Mononuclear cell (primary cell): ENCODE measurements around the gene NADSYN1. TPM values are rescaled to one million over a fixed set of nuclear protein-coding genes. Genes with fewer than 3 reads are reported as not detected.

Experiments used
- H3K27me3 ChIP-seq: 2 replicates; pipeline ENCODE4 v1.6.0; 2011; ENCODE audit warnings: low read length, control low read depth; ENCODE audit not compliant: insufficient read depth
- H3K4me1 ChIP-seq: 2 replicates; pipeline ENCODE4 v1.5.1; 2011; ENCODE audit warnings: mild to moderate bottlenecking, low read length, control low read depth; ENCODE audit not compliant: insufficient read depth
- H3K4me3 ChIP-seq: 2 replicates; pipeline ENCODE4 v1.5.1; 2011; ENCODE audit warnings: mild to moderate bottlenecking, low read length, moderate library complexity
- H3K9me3 ChIP-seq: 2 replicates; pipeline ENCODE4 v1.5.1; 2011; ENCODE audit warnings: low read depth, mild to moderate bottlenecking, control low read depth, low read length
- total RNA-seq: library from RNA; depleted of rRNA; stranded (reverse); fragments of >200 nt; gene quantifications from one replicate; pipeline ENCODE4 v1.2.3, GENCODE V29; 2012

NADSYN1 gene
- total RNA-seq, 1 donor = 79.4 TPM

DNA sequence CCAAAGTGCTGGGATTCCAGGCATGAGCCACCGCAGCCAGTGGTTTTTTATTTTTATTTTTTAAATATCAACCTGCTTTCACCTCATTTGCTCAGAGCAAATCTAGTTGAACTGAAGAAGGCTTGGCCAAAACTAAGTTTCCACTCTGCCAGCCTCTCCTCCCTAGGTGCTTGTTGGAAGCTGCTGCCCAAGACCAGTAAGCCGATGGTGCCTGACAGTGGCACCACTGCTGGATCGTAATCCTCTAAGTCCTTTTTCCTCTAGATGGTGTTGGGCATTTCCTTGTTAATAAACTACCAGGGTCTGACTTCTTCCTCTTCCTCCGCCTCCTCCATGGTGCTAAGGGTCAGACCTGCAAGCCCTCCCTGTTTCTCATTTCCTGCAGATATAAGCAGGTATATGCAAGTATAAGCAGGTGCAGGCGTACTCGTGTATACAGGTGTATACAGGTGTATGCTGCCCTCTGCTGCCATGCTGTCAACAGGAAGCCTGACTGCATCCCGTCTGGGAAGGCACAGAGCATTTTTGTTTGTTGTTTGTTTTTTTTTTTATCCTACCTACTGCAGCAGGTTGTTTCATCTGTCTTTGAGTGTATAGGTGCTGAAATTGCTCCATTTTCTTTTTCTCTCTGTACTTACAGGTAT lies 1.6 kb downstream of the NADSYN1 start:
- H3K9me3 ChIP-seq = no peaks in the 10 kb centered on the region
- peaks cover 33% of the 10 kb centered on the region for H3K4me1 ChIP-seq
- no peak overlapping the region for H3K4me3 ChIP-seq
- no peaks in the 10 kb centered on the region for H3K27me3 ChIP-seq

DNA sequence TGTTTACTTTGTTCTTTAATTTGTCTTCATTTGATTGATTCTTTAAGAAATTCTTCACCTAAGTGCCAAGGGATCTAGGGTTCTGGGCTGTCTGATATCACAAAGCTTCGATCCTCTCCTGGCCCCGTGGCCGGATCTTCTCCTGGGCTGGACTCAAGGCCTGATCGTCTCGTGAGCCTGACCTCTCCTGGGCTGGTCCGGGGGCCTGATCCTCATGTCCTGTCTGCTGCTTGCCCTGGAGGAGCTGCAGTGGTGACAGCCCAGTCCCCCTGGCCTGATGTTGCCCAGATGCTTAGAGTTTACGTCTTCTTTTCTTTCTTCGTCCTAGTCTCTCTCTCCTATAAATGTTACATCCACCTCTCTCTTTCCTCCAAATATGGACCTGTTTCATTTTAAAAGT lies 3.3 kb downstream of the NADSYN1 start:
- Histone ChIP-seq H3K27me3 (no peaks in the 10 kb centered on the region), H3K4me3 (no peak overlapping the region), H3K9me3 (no peaks in the 10 kb centered on the region), H3K4me1 (peaks cover 32% of the 10 kb centered on the region)

DNA sequence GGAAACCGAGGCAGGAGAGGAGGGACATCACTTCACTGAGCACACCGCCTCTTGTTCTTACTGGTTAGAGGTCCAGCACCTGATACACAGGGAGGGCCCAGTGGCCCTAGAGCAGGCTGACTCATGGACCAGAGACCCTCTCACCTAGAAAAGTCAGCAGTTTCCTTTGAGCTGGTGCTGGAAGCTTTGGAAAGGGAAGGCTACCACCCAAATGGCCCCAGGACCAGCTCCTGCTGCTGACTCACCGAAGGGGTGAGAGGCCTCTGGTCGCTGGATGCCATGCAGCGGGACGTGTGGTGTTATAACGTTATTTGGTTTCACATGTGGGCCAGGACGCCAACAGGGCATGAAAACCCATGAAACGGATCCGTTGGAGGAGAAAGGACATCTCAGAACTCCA lies 3.8 kb downstream of the NADSYN1 start:
- Histone ChIP-seq H3K4me3 (no peak overlapping the region), H3K9me3 (no peaks in the 10 kb centered on the region), H3K27me3 (no peaks in the 10 kb centered on the region), H3K4me1 (peaks cover 26% of the 10 kb centered on the region)

DNA sequence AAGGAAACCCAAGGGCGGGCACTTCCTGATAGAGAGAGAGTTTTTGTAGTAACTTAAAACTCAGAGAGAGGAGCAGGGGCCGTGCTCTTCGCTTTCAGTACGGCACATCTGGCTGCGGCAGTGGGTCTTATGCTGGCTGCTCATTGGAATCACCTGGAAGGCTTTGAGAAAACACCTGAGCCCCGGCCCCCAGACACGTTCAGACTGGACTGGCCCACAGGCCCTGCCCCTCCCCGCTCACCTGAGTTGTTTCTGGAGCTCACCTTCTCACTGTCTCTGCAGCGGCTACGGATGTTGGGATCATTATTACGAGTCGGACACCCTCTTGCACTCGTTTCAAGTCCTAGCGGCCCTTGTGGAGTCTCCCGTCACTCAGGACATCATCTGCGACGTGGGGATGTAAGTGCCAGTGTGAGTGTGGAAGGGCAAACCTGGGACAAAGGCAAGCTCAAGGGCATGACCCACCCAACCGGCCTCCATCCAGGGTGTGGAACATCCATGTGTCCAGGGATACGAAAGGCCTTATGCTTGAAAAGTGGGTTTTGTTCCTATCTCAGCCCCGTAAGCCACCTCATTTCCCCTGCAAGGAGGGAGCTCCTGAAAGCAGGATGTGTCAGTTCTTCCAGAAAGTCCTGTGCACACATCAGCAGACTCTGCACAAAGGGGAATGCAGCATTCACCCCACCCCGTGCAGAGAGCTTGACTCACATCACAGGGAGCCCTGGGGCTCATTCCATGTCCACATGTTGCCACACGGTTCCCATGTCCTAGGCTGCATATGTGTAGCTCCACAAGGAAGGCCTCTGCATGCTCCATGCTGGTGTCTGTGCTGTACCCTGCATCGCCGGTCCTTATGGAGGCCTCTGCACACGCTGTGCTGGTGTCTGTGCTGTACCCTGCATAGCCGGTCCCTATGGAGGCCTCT lies 5.4 kb downstream of the NADSYN1 start:
- H3K4me1 ChIP-seq = peaks cover 17% of the 10 kb centered on the region
- H3K9me3 ChIP-seq = no peaks in the 10 kb centered on the region
- no peak overlapping the region for H3K4me3 ChIP-seq
- no peaks in the 10 kb centered on the region for H3K27me3 ChIP-seq

DNA sequence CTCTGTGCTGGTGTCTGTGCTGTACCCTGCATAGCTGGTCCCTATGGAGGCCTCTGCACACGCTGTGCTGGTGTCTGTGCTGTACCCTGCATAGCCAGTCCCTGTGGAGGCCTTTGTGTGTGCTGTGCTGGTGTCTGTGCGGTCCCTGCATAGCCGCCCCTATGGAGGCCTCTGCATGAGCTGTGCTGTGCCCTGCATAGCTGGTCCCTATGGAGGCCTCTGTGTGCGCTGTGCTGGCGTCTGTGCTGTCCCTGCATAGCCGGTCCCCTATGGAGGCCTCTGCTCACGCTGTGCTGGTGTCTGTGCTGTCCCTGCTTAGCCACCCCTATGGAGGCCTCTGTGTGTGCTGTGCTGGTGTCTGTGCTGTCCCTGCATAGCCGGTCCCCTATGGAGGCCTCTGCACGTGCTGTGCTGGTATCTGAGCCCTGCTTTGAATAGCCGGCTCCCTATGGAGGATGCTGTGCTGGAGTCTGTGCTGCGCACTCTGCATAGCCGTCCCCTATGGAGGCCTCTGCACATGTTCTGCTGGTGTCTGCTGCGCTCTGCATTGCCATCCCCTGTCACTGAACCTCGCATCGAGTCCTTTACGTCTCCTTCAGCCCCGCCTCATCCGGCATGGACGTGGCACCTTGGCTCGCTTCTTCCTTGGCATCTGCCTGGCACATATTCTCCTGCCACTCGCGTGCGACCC lies 6.2 kb downstream of the NADSYN1 start:
- Histone ChIP-seq H3K9me3 (no peaks in the 10 kb centered on the region), H3K4me3 (no peak overlapping the region), H3K4me1 (peaks cover 9% of the 10 kb centered on the region), H3K27me3 (no peaks in the 10 kb centered on the region)

DNA sequence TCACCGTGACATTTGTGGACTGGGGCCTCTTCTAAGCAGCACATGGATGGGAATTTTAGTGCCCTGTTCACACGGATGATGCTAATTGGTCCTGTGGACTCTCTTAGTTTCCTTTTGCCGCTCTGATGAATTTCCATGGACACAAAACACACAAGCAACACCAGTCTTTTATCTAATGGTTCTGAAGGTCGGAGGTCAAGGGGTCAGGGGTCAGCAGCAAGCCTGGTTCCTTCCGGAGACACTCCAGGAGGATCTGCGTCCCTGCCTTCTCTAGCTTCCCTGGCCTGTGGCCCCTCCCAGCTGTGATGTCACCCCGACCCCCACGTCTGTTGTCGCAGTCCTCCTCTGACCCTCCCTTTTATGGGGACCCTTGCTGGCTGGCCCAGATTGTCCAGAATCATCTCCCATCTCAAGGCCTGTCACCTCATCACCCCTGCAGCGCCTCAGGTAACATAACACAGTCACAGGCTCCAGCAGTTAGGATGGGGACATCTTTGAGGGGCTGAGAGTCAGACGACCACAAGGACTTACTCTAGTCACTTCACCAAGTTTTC lies 6.8 kb downstream of the NADSYN1 start:
- Histone ChIP-seq H3K4me1 (peaks cover 3% of the 10 kb centered on the region), H3K27me3 (no peaks in the 10 kb centered on the region), H3K4me3 (no peak overlapping the region), H3K9me3 (no peaks in the 10 kb centered on the region)

DNA sequence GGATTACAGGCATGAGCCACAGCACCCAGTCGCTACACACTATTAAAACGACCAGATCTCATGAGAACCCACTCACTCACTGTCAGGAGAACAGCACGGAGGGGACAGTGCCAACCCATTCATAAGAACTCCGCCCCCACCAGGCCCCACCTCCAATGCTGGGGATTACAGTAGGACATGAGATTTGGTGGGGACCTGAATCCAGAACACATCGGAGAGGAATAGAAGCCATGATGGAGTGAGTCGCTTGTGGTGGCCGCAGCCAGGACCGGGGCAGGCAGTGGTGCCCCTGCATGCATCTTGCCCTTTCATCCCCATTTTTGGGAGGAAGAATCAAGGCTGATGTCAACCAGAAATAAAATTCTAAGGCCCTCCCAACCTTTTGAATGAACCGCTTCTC lies 8.7 kb downstream of the NADSYN1 start:
- H3K4me3 ChIP-seq = no peak overlapping the region
- H3K27me3 ChIP-seq = no peaks in the 10 kb centered on the region
- no peaks in the 10 kb centered on the region for H3K4me1 ChIP-seq
- H3K9me3 ChIP-seq = no peaks in the 10 kb centered on the region

DNA sequence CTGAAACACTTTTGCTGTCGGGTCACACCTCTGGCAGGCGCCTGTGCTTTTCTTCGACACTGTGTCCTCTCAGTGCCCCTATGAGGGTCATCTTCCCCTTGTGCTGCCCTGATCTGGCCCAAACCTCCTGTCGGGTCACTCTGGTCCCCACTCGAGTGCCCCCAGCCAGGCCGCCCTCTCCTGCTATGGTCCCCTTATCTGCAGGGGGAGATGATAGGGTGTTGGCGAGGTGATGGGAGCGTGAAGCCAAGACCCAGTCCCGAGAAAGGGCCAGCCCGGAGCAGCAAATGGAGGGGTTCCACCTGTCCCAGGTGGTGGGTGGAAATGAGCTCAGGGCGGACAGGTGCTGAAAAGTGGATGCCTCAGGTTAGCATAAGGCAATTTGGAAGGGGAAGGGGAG lies 9.7 kb downstream of the NADSYN1 start:
- H3K4me3 ChIP-seq = no peak overlapping the region
- no peaks in the 10 kb centered on the region for H3K4me1 ChIP-seq
- no peaks in the 10 kb centered on the region for H3K9me3 ChIP-seq
- no peaks in the 10 kb centered on the region for H3K27me3 ChIP-seq

DNA sequence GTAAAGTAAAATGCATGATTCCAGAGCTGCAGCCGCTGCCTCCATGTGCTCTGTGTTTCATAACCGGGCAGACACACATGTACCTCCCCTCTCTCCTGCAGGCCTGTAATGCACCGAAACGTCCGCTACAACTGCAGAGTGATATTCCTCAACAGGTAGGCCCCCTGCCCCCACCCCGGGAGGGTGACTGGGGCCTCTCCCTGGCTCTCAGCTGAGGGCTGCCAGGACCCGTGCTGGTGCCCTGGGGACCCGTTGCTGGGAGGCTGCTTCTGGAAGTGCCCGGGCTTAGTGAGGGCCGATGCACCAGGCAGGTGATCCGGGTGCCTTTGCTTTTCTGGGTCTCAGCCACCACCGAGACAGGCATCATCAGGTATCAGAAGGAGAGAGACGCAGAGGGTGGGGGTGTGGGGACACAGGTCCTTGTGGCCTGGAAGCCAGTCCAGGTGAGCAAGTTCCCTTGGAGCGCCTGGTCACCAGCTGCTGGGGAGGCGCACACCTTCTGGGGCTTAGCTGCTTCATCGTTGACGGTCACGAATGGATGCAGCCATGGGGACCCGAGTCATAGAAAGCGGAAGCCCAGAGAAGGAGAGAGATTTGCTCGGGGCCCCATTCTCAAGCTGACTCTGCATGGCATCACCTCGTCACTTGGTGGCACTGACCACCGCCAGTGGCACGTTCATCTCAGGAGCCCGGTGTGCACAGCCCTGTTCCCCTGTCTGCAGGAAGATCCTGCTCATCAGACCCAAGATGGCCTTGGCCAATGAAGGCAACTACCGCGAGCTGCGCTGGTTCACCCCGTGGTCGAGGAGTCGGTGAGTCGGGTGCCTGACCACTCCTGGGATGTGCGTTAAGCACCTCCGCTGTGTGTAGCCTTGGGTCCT lies 10.6 kb downstream of the NADSYN1 start:
- Histone ChIP-seq H3K4me3 (no peak overlapping the region), H3K4me1 (no peaks in the 10 kb centered on the region), H3K9me3 (no peaks in the 10 kb centered on the region), H3K27me3 (no peaks in the 10 kb centered on the region)

DNA sequence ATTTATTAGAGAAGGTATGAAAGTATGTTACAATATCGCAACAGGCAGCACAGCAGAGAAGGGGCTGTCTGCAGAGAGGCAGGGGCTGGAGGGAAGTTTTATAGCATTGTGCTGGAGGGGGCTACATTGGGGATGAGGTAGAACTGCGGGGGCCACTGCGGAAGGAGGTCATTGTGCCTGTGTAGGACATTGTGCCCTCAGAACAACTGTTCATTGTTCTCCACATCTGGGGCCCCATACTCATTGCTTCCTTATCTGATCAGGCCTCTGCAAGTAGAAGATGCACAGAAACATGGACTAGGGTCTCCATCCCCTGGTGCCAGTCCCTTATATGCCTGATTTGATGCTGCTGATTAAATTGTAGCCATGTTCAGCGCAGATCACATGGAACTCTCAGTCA lies 12.1 kb downstream of the NADSYN1 start:
- Histone ChIP-seq H3K9me3 (no peaks in the 10 kb centered on the region), H3K4me1 (no peaks in the 10 kb centered on the region), H3K4me3 (no peak overlapping the region), H3K27me3 (no peaks in the 10 kb centered on the region)

DNA sequence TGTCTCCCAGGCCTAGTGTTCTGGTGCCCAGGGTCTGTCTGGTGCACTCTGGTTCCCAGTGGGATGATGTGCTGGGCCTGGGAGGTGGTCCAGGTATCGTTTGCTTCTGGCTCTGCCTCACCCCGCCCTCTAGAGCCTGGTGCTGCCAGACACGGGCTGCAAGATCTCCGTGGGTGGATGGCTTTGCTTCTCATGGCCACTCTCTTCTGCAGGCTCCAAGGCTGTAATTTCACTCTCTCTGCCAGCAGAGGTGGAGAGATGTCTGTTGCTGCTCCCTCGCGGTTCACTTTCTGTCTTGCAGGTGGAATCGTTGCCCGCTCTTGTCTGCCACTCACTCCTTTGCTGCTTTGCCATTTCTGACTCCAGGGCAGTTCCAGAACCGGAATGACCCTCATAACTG lies 13.4 kb downstream of the NADSYN1 start:
- H3K27me3 ChIP-seq = no peaks in the 10 kb centered on the region
- H3K4me1 ChIP-seq = no peaks in the 10 kb centered on the region
- H3K4me3 ChIP-seq = no peak overlapping the region
- H3K9me3 ChIP-seq = no peaks in the 10 kb centered on the region

DNA sequence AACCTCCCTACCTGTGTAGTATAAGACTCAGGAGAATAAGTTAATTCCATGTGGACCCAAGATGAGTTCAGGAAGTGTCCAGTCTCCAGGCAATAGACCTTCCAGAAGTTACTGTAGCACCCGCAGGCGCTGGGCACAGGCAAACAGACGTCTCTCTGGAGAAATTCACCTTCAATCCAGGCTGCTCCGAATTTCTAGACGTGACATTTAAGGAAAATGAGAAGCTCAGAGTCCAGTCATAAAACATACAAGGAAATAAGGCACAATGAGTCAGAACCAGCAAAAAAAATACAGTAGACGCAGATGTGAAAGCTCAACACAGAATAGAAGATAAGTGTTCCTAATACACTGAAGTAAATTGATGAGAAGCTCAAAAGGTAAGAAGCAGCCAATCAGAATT lies 14.2 kb downstream of the NADSYN1 start:
- Histone ChIP-seq H3K4me3 (no peak overlapping the region), H3K4me1 (no peaks in the 10 kb centered on the region), H3K27me3 (no peaks in the 10 kb centered on the region), H3K9me3 (no peaks in the 10 kb centered on the region)

DNA sequence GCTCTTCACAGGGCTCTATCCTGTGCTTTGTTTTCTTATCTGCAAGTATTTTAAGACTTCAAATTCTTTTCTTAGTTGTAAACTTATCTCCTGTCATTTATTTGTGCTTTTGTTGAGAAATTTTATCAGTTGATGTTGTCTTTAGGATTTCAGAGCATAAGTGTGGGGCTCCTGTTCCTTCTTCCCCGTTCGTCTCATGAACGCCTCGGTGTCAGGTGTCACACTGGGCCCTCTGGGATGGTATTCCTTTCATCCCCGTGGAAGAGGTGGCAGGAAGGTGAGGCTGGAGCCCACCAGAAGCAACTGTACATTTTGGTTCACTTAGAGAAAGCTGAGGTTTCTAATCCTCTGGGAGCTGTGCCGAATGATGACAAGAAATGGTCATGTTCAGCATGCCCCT lies 17.9 kb downstream of the NADSYN1 start:
- H3K4me1 ChIP-seq = no peaks in the 10 kb centered on the region
- H3K9me3 ChIP-seq = no peaks in the 10 kb centered on the region
- H3K4me3 ChIP-seq = no peak overlapping the region

DNA sequence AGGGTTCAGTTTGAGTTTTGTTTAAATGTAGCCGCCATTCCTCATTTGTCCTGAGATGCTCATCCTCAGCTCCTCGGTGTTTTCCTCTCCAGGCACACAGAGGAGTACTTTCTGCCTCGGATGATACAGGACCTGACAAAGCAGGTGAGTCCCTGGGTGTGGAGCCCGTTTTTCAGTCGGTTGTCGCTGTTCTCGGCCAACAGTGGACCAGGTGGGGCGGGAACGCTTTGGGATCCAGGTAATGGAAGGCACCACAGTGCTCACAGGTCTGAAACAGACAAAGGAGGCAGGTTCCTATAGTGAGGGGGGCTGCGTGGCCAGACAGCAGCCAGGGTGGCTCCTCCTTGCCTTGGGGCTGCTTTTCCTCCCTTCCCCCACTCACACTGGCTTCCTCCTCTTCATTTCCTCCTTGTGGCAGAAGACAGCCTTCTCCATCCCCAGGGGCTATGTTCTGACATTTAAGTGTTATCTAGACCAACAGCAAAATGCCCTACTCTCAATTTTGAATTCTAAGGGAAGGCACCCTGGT lies 19.4 kb downstream of the NADSYN1 start:
- no peak overlapping the region for H3K4me3 ChIP-seq
- no peaks in the 10 kb centered on the region for H3K9me3 ChIP-seq
- no peaks in the 10 kb centered on the region for H3K27me3 ChIP-seq
- H3K4me1 ChIP-seq = no peaks in the 10 kb centered on the region

More for the DNA sequence above, 17.9 kb downstream of the NADSYN1 start:
- no peaks in the 10 kb centered on the region for H3K27me3 ChIP-seq
